H1 (cell line): ENCODE measurements around the gene EPB41L4B. TPM values are rescaled to one million over a fixed set of nuclear protein-coding genes. Genes with fewer than 3 reads are reported as not detected.

ENCODE experiments used
- CTCF ChIA-PET: fragments of 300-600 bp; sonication (Branson Sonifier 250); formaldehyde crosslinking; loops from one replicate; lab custom pipeline; 2021; ENCODE audit not compliant: partially characterized antibody; lab: Charles Lee
- POLR2A ChIA-PET: fragments of 300-600 bp; sonication (Branson Sonifier 250); formaldehyde crosslinking; loops from one replicate; lab custom pipeline; 2021; ENCODE audit warnings: inconsistent platforms; ENCODE audit not compliant: partially characterized antibody; lab: Charles Lee
- DNase-seq, 2 experiments: peaks; one replicate each; pipeline versions ENCODE4 v3.0.0 to v3.0.0-alpha.2; 2010 to 2022; ENCODE audit warnings: low spot score in 2 of 2, low read depth in 1 of 2, mixed read lengths in 1 of 2
- FAIRE-seq: peaks from 2 replicates; lab custom pipeline; 2011; peaks lifted over from hg19 to GRCh38; lab: Jason Lieb, UNC
- H2AFZ ChIP-seq: 2 replicates; pipeline ENCODE4 v1.8.1; 2012; ENCODE audit warnings: low read length, inconsistent platforms
- H2AK5ac ChIP-seq: 2 replicates; pipeline ENCODE4 v1.6.1; 2013; ENCODE audit warnings: low read depth, low read length
- H2BK120ac ChIP-seq: replicated peaks from 2 replicates; pipeline ENCODE3; 2013; ENCODE audit warnings: low read depth, low read length, inconsistent platforms
- H2BK12ac ChIP-seq: 2 replicates; pipeline ENCODE4 v1.6.1; 2013; ENCODE audit warnings: low read depth, low read length
- H2BK15ac ChIP-seq: 2 replicates; pipeline ENCODE4 v1.6.1; 2013; ENCODE audit warnings: low read length
- H2BK20ac ChIP-seq: 2 replicates; pipeline ENCODE4 v1.6.1; 2013; ENCODE audit warnings: low read length
- H2BK5ac ChIP-seq: 2 replicates; pipeline ENCODE4 v1.6.1; 2013; ENCODE audit warnings: low read depth, low read length
- H3K14ac ChIP-seq: 2 replicates; pipeline ENCODE4 v1.6.1; 2013; ENCODE audit warnings: inconsistent platforms; ENCODE audit not compliant: insufficient read length
- H3K18ac ChIP-seq: 2 replicates; pipeline ENCODE4 v1.6.1; 2013; ENCODE audit warnings: low read length; ENCODE audit errors: extremely low read depth
- H3K23ac ChIP-seq: 2 replicates; pipeline ENCODE4 v1.6.1; 2013; ENCODE audit warnings: inconsistent platforms; ENCODE audit not compliant: insufficient read length
- H3K23me2 ChIP-seq: 2 replicates; pipeline ENCODE4 v1.6.1; 2013; ENCODE audit warnings: low read depth, low read length
- H3K27ac ChIP-seq: 2 replicates; pipeline ENCODE4 v1.6.1; 2011; ENCODE audit warnings: low read depth, low read length, inconsistent platforms
- H3K27me3 ChIP-seq, 4 experiments: replicated peaks in 1 of 4; 1 replicate in 1 of 4; 2 replicates in 3 of 4; pipeline versions ENCODE4 v1.6.1 to v1.8.1; 2011 to 2013; ENCODE audit warnings: low read length in 3 of 4, mild to moderate bottlenecking in 3 of 4, inconsistent platforms in 2 of 4, mixed read lengths in 2 of 4, moderate library complexity in 1 of 4; ENCODE audit not compliant: control insufficient read depth in 3 of 4, insufficient read depth in 3 of 4; ENCODE audit errors: extremely low read depth in 1 of 4
- H3K36me3 ChIP-seq, 4 experiments: 2 replicates each; pipeline versions ENCODE4 v1.6.1 to v1.8.1; 2011 to 2013; ENCODE audit warnings: mild to moderate bottlenecking in 4 of 4, low read length in 3 of 4, moderate library complexity in 2 of 4, control low read depth in 1 of 4, inconsistent platforms in 1 of 4; ENCODE audit not compliant: insufficient read depth in 4 of 4, control insufficient read depth in 2 of 4
- H3K4ac ChIP-seq: replicated peaks from 2 replicates; pipeline ENCODE3; 2013; ENCODE audit warnings: low read length, low read depth, mixed read lengths, inconsistent platforms; ENCODE audit not compliant: insufficient read length
- H3K4me1 ChIP-seq, 4 experiments: replicated peaks in 1 of 4; 1 replicate in 1 of 4; 2 replicates in 3 of 4; pipeline versions ENCODE4 v1.6.1 to v1.8.1; 2011 to 2013; ENCODE audit warnings: low read length in 3 of 4, inconsistent platforms in 2 of 4, mixed read lengths in 1 of 4; ENCODE audit not compliant: insufficient read depth in 4 of 4, control insufficient read depth in 3 of 4
- H3K4me2 ChIP-seq, 2 experiments: 2 replicates each; pipeline versions ENCODE4 v1.6.1 to v1.8.1; 2011 to 2013; ENCODE audit warnings: low read depth in 2 of 2, low read length in 2 of 2, control low read depth in 1 of 2, inconsistent platforms in 1 of 2, mild to moderate bottlenecking in 1 of 2; ENCODE audit not compliant: insufficient read depth in 1 of 2
- H3K4me3 ChIP-seq, 4 experiments: fragments of 200-600, 300-600 bp in 1 of 4; sonication (generic), shearing (Covaris generic), sonication (Bioruptor Twin) in 1 of 4; 2 replicates each; pipeline versions ENCODE4 v1.5.1 to v1.8.1; 2011 to 2016; ENCODE audit warnings: low read length in 4 of 4, low read depth in 3 of 4, control low read depth in 2 of 4, inconsistent platforms in 2 of 4, mild to moderate bottlenecking in 2 of 4, mixed read lengths in 1 of 4, moderate library complexity in 1 of 4; ENCODE audit not compliant: insufficient read depth in 2 of 4; ENCODE audit errors: extremely low read depth in 1 of 4
- H3K56ac ChIP-seq: replicated peaks from 2 replicates; pipeline ENCODE3; 2013; ENCODE audit warnings: low read depth, mild to moderate bottlenecking, mixed read lengths, low read length, inconsistent platforms; ENCODE audit not compliant: insufficient read length
- H3K79me1 ChIP-seq: 2 replicates; pipeline ENCODE4 v1.6.1; 2013; ENCODE audit warnings: low read depth, low read length, control low read depth
- H3K79me2 ChIP-seq, 2 experiments: 2 replicates each; pipeline versions ENCODE4 v1.6.1 to v1.8.1; 2012 to 2013; ENCODE audit warnings: low read length in 2 of 2, mild to moderate bottlenecking in 2 of 2, inconsistent platforms in 1 of 2; ENCODE audit not compliant: insufficient read depth in 2 of 2, control insufficient read depth in 1 of 2
- H3K9ac ChIP-seq, 4 experiments: replicated peaks in 1 of 4; 1 replicate in 1 of 4; 2 replicates in 3 of 4; pipeline versions ENCODE4 v1.6.1 to v1.8.1; 2011 to 2013; ENCODE audit warnings: low read depth in 3 of 4, low read length in 3 of 4, control low read depth in 2 of 4, mild to moderate bottlenecking in 2 of 4, moderate library complexity in 2 of 4, inconsistent platforms in 1 of 4; ENCODE audit errors: extremely low read depth in 1 of 4
- H3K9me3 ChIP-seq, 2 experiments: 2 replicates each; pipeline versions ENCODE4 v1.6.1 to v1.8.1; 2012 to 2013; ENCODE audit warnings: mild to moderate bottlenecking in 2 of 2, moderate library complexity in 2 of 2, control low read depth in 1 of 2, inconsistent platforms in 1 of 2, low read depth in 1 of 2, low read length in 1 of 2, mixed read lengths in 1 of 2; ENCODE audit not compliant: insufficient read depth in 2 of 2
- H4K20me1 ChIP-seq, 2 experiments: replicated peaks in 1 of 2; 2 replicates each; pipeline versions ENCODE3 to v1.8.1; 2011 to 2013; ENCODE audit warnings: inconsistent platforms in 2 of 2, low read length in 2 of 2, mild to moderate bottlenecking in 1 of 2; ENCODE audit not compliant: insufficient read depth in 2 of 2, control insufficient read depth in 1 of 2
- H4K5ac ChIP-seq: 2 replicates; pipeline ENCODE4 v1.6.1; 2013; ENCODE audit warnings: low read length, low read depth, mixed read lengths, inconsistent platforms; ENCODE audit not compliant: insufficient read length
- H4K8ac ChIP-seq: 2 replicates; pipeline ENCODE4 v1.8.0; 2013; ENCODE audit warnings: mild to moderate bottlenecking, moderate library complexity, low read length, inconsistent platforms; ENCODE audit not compliant: insufficient read depth; ENCODE audit errors: extremely low read depth
- H4K91ac ChIP-seq: replicated peaks from 2 replicates; pipeline ENCODE3; 2013; ENCODE audit warnings: low read length, mixed read lengths, inconsistent platforms; ENCODE audit not compliant: insufficient read length
- GABPA ChIP-seq: IDR thresholded peaks from 2 replicates; pipeline ENCODE4 v1.6.1; 2011; ENCODE audit warnings: mild to moderate bottlenecking, low read length, moderate library complexity, borderline replicate concordance; ENCODE audit not compliant: insufficient read depth
- MAFK ChIP-seq: IDR thresholded peaks from 2 replicates; pipeline ENCODE4 v1.6.1; 2012; ENCODE audit warnings: low read depth, mild to moderate bottlenecking, improper control_type of control experiment, low read length
- WGBS, 2 experiments: shearing (Covaris generic) in 1 of 2; methylation state at CpG; one replicate each; pipeline versions ENCODE4 v1.1.6 to v1.1.7; 2013 to 2015; ENCODE audit warnings: low lambda C conversion rate in 2 of 2, mixed read lengths in 2 of 2, inconsistent platforms in 1 of 2, low coverage in 1 of 2, missing lambda C conversion rate in 1 of 2; ENCODE audit not compliant: insufficient replicate concordance in 2 of 2, insufficient coverage in 1 of 2, insufficient read length in 1 of 2; ENCODE audit errors: extremely low coverage in 1 of 2, missing lambda C conversion rate in 1 of 2; 5-methylcytosine and 5-hydroxymethylcytosine counted together
- polyA plus RNA-seq, 7 experiments: library from polyadenylated mRNA; depleted of rRNA in 3 of 7; stranded (reverse) in 5 of 7; unstranded in 2 of 7; fragments of >200 nt in 5 of 7; fragments of 200-250 nt in 2 of 7; gene quantifications; 1 replicate in 5 of 7; 2 replicates in 1 of 7; 4 replicates in 1 of 7; pipeline versions ENCODE4 v1.2.1 to v1.2.3, GENCODE V29; 2011 to 2013; ENCODE audit warnings: missing spikeins in 2 of 7, mixed read lengths in 2 of 7
- total RNA-seq: library from RNA; stranded (reverse); fragmentation: NEBNext Ultra II Directional; extraction: Animal tissue kit (Norgen Biotek cat#: 25700); gene quantifications from 2 replicates; pipeline ENCODE4 v1.2.1, GENCODE V29; 2021

Gene EPB41L4B
- total and polyA plus RNA-seq, 2 of the 8 experiments (the other 6 are each of a cell fraction or from before 2014, with no cell fraction given), result 11.9 to 25.0 TPM

DNA sequence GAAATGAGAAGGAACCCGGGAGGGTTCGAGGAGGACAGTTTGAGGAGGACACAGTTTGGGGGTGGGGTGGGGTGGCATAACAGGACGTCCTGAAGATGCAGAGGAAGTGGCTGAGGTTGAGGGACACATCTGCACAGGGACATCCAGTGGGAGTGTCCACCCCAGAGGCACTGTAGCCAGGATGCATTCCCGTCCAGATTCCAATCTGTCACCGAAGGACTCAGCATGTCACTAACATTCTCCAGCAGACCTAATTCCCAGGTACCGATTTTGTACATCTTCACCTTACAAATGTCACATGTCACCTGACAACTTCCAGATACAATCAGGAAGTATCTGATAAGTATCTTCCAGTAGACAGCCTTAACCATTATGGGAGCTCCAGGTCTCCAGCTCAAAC, 42.6 kb downstream of the EPB41L4B start:
- H4K91ac ChIP-seq, result no peak overlapping the region
- peaks cover 7% of the 10 kb centered on the region for H3K79me1 ChIP-seq
- no peak overlapping the region for H3K56ac ChIP-seq
- H2BK20ac ChIP-seq, result no peak overlapping the region
- H3K79me2 ChIP-seq, result peaks cover 6 to 32% of the 10 kb centered on the region in 2 experiments
- H4K20me1 ChIP-seq, result peaks cover 2 to 9% of the 10 kb centered on the region in 2 experiments
- H4K8ac ChIP-seq, result no peak overlapping the region
- CTCF ChIA-PET, result interaction anchor here (0.8 to 1.1 kb wide), 3 partner anchors 9 to 95 kb away, joined by 3 to 4 read pairs (median 3); no protein-coding TSS in a partner anchor
- no peak overlapping the region for H3K4ac ChIP-seq
- POLR2A ChIA-PET, result interaction anchor here (0.8 to 1.6 kb wide), 2 partner anchors 9 to 41 kb away, joined by 3 to 4 read pairs; no protein-coding TSS in a partner anchor
- no peak overlapping the region for H2AFZ ChIP-seq
- H3K27ac ChIP-seq, result no peak overlapping the region
- no peaks in the 10 kb centered on the region; a peak in 1 of 7 replicates for H3K4me1 ChIP-seq
- no peak overlapping the region for H3K9ac ChIP-seq
- no peak for FAIRE-seq
- WGBS, 2 experiments, result 91% methylated on average over 6 of the region's 6 CpGs; no CpG with 5 or more reads in 1 of the 2 experiments
- H2AK5ac ChIP-seq, result no peak overlapping the region
- H3K4me2 ChIP-seq, result no peak overlapping the region
- no peak for DNase-seq
- no peak overlapping the region for H4K5ac ChIP-seq
- no peak overlapping the region for H3K23ac ChIP-seq
- H2BK120ac ChIP-seq, result no peak overlapping the region
- no peak overlapping the region for H3K14ac ChIP-seq
- TF ChIP-seq MAFK, result no peak
- TF ChIP-seq GABPA, result no peak
- H2BK12ac ChIP-seq, result no peak overlapping the region
- H3K18ac ChIP-seq, result no peak overlapping the region
- no peaks in the 10 kb centered on the region for H3K23me2 ChIP-seq
- no peaks in the 10 kb centered on the region for H3K27me3 ChIP-seq
- H3K4me3 ChIP-seq, result no peak overlapping the region
- H2BK15ac ChIP-seq, result no peak overlapping the region
- no peaks in the 10 kb centered on the region for H3K9me3 ChIP-seq
- H2BK5ac ChIP-seq, result no peak overlapping the region
- 0 out of 8 replicates have a peak, but pooled peaks cover 0 to 2% (median 0%) of the 10 kb centered on the region in 4 experiments for H3K36me3 ChIP-seq
